Measurements from ENCODE around the gene MARCHF3.

MARCHF3 gene, protein sequence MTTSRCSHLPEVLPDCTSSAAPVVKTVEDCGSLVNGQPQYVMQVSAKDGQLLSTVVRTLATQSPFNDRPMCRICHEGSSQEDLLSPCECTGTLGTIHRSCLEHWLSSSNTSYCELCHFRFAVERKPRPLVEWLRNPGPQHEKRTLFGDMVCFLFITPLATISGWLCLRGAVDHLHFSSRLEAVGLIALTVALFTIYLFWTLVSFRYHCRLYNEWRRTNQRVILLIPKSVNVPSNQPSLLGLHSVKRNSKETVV

DNA sequence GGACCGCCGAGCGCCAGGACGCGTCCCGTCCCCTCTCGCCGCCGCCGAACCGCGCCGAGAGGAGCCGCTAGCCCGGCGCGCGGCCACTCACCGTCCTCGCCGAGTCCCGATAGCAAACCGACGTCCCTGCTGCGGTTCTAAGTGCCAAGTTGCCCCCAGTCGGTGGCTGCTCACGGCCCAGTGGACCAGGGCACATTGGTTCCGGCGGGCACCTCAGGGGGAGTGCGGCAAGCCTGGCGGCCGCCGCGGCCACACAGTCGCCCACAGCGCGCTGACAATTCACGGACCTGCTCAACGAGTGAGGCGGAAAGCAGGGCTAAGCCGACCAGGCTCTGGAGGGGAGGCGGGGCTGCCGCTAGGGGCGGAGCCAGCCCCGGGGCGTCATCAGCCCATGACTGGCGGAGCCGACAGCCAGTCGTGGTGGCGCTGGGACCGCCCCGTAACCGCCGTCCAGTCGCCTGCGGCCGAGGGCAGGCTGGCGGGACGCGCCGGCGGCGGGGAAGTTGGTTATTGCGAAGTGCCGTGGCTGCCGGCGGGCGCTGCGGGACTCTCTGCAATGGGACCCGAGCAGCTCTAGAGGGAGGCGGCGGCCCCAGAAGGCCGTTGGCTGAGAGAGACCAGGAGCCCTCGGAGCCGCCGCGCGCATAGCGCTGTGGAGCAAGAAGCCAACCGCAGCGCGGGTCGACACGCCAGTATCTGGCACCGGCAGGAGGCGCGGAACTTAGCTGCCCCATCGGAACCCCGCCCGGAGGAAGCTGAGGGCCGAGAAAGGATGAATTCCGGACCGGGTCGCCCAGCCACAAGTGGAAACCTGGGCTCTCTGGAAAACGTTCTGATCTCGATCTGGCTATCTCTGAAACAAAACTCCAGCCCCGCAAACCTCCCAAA lies at the start of gene MARCHF3:
Gene MARCHF3 (minus strand): TSS at position 300 of the 888 bp plus-strand sequence. CDS start 112,387 bp downstream, outside the sequence.
- TF ChIP-seq ZNF274 (IDR thresholded peaks at IDR 0.05; ENCODE audit: low read depth, low read length) = no peak
- peak within 1 kb of the TSS; percentile 82 for H3K4me3 ChIP-seq (ENCODE audit: low read length)

DNA sequence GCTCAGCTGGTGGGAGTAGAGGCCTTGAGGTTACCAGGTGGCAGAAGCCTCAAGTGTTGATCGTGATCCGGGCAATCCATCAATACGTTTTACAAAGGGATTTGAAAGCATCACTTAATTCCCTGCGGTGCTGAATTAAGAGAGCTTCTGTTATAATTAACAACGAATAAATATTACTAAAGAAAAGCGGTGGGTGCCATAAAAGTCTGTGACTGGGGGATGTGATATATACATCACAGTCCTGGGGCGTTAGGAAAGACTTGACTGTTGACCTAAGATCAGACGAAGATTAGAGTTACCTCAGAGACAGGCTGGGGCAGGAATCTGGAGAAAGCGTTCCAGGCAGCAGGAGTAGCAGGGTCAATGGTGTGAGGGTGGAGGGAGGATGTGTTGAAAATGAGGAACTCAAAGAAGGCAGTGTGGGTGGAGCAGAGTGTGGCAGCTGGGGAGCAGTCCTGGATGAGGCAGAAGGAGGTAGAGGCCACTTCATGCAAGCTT lies 49.7 kb upstream of the MARCHF3 start:
- no peak overlapping the region for H3K4me3 ChIP-seq (ENCODE audit: low read length)
- TF ChIP-seq ZNF274 (IDR thresholded peaks at IDR 0.05; ENCODE audit: low read depth, low read length) = no peak

DNA sequence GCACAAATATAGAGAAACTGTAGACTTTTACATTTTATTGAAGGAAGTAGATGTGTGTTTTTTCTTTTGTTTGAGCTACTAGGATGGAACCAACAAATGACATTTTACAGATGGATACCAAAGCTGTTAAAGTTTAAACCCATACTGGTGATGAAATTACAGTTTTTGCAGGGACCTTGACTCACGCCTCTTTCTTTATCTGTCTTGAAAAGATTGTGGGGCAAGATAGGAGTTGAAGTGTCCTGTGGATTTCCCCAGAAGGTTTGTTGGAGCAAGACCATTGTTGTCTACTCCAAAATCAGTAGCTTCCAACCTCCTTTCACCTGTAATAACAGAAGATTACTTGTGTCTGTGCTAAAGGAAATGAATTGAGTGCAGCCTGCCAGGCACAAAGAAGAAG lies 47.0 kb upstream of the MARCHF3 start:
- H3K4me3 ChIP-seq (ENCODE audit: low read length) = no peak overlapping the region

DNA sequence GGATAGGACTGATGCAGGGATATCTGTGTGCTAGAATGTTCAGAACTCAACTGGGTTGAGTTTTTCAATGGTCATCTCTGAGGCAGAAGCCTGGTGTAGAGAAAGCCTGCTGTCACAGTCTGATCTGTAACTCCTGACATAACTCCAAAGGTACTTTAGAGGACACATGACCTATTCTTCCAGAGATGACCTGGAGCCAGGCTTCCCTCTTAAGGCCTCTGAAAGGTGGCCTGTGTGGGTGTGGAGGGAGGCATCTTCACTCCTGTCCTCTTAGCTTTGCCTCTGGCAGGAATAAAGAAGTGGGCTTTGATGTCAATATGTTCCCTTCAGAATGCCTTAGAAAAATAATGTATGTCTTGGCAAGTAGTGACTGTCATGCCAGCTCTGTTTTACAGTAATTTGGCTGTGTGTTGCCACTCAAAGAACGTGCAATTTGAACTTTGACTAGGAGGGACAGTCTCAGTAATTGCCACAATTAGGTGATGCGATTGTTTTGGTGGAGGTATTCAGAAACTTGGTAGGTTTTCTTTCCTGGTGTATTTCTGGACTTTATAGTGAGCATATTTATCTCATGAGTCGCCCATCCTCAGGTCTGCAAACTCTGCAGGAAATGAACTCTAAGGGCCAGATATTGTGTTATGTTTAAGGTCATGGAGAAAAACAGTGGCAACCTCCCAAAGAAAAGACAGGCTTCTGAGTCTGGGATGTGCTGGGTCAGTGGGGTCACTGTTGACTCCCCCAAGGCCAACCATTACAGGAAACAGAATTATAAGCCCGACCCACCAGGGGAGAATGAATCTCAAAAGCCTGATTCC lies 46.2 kb upstream of the MARCHF3 start:
- H3K4me3 ChIP-seq (ENCODE audit: low read length) = no peak overlapping the region
- no peak for TF ChIP-seq ZNF274 (IDR thresholded peaks at IDR 0.05; ENCODE audit: low read depth, low read length)

More for the DNA sequence above, 47.0 kb upstream of the MARCHF3 start:
- TF ChIP-seq ZNF274 (IDR thresholded peaks at IDR 0.05; ENCODE audit: low read depth, low read length) = no peak

DNA sequence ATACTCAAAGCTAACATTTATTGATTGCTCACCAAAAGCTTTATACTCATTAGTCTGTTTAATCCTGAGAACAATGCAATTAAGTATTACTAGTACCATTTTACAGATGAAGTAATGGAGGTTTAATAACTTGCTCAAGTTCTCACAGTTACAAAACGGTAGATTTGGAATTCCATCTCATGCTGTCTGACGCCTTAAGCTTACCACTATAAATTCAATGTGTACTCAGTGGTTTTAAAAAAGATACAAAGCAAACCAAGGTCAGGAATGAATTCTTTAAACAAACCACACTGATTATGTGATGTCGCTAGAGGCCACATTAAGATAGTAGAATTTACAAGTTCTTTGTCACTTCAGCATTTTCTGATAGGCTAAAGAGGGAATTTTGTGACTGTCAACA lies 44.1 kb upstream of the MARCHF3 start:
- H3K4me3 ChIP-seq (ENCODE audit: low read length) = no peak overlapping the region
- no peak for TF ChIP-seq ZNF274 (IDR thresholded peaks at IDR 0.05; ENCODE audit: low read depth, low read length)

DNA sequence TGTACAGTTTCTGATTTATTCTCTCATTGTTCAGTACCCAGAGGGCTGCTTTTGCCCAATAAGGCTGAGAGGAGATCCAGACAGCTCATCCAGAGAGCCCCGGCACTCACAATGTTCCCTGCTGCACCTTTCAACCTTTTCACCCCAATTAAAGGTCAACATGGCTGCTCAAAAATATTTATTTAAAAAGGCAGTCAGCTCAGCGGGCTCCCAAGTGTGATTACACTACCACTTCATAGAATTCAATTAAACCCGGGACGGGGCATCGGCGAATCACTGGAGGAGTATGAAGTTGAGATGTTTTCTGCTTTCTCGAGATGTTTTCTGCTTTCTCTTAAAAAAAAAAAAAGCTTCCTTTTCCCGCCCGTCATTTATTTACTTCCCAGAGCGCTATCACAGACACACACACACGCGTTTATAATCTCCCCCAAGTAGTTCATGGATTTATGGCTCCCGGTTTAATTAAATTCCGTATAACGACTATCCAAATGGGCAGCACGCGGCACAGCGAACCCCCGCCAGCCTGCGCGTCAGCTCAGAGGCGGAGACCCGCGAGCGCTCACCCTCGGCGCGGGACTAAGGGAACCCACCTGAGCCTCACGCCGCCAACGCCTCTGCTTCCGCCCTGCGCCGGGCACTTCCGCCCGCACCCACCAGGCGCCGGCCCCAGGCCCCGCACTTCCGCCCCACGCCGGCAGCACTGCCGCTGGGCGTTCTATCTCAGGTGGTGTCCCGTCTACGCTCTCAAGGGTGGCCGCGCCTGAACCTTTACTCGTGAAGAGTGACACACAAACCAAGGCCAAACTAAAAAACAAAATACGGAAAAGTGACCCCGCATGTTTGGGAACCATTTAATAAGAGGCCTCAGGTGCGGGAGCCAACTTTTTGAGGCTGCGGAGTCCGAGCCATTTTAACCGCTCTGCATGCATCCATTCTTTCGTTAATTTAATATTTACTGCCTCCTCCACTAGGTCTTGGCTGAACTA lies 42.8 kb upstream of the MARCHF3 start, which contains the start of gene C5orf63:
Gene C5orf63 (minus strand): TSS at position 642 of the 986 bp plus-strand sequence. CDS start 14,507 bp downstream, outside the sequence.
- peak within 1 kb of the TSS; percentile 84 for H3K4me3 ChIP-seq (ENCODE audit: low read length)
- TF ChIP-seq ZNF274 (IDR thresholded peaks at IDR 0.05; ENCODE audit: low read depth, low read length) = no peak

DNA sequence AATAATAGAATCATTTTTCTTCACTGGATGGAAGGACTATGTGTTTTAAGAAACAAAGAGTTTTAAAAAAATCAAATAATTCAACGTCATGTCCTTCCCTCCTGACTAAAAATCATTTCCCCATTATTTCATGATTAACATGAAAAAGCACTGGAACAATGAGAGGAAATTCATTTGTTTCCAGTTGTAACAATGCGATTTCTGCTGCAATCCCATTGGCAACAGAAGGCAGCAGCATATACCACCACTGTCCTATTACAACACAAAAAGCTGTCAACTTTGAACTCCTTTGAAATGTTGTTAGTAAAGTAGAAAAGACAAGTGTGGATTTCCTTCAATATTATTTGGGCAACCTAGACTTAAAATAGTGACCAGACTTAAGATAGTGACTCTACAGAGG lies 39.9 kb upstream of the MARCHF3 start:
- no peak for TF ChIP-seq ZNF274 (IDR thresholded peaks at IDR 0.05; ENCODE audit: low read depth, low read length)
- no peak overlapping the region for H3K4me3 ChIP-seq (ENCODE audit: low read length)

DNA sequence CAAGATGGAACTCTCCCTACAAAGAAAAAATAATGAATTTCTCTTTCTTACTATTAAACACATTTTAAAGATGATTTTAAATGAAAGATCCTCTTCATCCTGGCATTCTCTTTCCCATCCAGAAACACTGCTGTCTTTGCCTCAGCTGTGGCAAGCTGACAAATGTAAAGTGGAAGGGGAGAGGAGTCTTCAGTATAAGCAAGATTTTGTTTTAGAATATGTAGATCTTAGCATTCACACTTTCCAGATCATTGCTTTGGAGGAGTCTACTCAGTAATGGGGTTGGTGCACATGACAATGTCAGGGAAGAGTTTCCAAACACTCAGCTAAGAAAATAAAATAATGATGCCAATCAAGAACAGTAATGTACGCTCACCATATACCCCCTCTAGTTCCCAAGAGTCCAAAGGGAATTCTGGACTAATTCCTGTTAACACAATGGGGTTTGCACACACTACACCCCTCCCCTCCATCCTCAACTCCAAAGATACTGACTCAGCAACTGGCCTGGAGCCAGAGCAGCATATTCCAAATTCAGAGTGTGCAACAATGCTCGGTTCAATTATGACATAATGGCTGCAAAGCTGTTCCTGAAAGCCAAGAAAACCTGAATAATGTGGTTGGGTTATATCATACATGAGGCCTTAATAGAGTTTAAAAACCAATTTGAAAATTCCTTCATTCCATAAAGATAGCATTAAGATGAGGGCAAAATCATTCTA lies 38.3 kb upstream of the MARCHF3 start:
- TF ChIP-seq ZNF274 (IDR thresholded peaks at IDR 0.05; ENCODE audit: low read depth, low read length) = no peak
- H3K4me3 ChIP-seq (ENCODE audit: low read length) = no peak overlapping the region

DNA sequence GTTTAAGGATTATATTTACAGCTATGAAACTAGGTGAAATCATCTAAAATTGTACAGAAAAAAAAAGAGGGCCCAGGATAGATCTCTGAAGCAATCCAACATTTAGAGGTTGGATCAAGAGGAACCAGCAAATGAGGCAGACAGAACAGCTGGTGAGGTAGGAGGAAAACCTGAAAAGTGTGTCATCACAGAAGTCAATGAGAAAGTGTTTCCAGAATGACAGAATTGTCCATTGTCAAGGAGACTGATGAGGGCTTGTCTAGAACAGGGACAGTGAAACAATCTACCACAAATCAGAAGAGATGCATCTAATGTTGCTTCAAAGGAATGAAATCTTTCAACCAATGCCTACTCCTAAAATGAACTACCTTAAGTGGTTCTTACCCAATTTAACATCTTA lies 36.4 kb upstream of the MARCHF3 start:
- TF ChIP-seq ZNF274 (IDR thresholded peaks at IDR 0.05; ENCODE audit: low read depth, low read length) = no peak
- no peak overlapping the region for H3K4me3 ChIP-seq (ENCODE audit: low read length)

DNA sequence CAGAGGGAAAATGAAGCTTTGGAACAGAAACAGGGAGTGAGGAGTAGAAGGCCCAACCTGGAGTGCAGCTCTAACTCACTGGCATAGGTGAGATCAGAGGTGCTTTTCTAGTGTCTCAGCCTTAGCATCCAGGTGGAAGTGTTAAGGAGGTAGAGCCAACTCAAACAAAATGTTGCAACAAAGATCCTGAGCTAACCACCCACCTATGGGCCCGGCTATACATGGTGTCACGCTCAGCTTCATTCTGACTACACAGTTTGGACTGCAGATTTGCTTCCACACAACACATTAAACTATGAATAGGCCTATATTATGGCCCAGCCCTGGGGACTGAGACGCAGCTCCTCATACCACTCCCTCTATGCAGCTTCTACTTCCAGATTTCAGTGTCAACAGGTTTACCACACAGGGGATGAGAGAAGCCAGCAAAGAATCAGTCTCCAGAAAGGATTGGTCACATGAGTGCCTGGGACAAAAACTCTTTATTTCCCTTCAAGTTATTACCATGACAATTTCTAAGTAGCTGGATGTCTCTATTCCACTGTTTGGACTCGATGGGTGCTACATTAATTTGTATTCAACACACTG lies 34.0 kb upstream of the MARCHF3 start:
- no peak overlapping the region for H3K4me3 ChIP-seq (ENCODE audit: low read length)
- TF ChIP-seq ZNF274 (IDR thresholded peaks at IDR 0.05; ENCODE audit: low read depth, low read length) = no peak

DNA sequence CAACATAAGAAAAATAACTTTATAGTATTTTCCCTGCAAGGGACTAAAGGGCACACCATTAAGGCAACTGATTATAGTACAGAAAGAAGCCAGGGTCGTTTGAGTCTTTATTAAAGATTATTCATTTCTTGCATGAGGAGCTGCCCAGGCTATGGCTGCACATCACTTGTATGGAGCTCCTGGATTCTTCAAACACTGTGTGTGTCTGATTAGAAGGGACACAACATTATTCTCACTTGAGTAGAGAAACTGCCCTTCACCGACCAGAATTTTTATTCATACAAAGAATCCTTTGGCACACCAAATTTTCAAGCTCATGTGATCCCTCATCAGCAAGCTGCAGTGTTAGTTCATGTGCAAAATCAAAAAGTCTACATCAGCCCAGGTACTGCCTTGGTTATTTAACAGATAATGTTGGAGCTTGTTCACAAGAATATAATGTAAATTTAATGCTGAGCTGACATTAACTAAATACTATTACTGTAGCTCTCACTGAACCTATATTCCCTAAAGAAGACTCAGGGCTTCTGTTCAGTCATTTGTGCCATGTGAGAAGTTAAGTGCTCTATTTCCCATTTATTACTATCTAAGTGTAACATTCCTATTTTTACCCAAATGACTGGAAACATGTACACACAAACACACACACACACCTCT lies 33.0 kb upstream of the MARCHF3 start:
- no peak for TF ChIP-seq ZNF274 (IDR thresholded peaks at IDR 0.05; ENCODE audit: low read depth, low read length)
- no peak overlapping the region for H3K4me3 ChIP-seq (ENCODE audit: low read length)
